Measurements from ENCODE around the gene CRYBB3. TPM values are rescaled to one million over a fixed set of nuclear protein-coding genes. Genes with fewer than 3 reads are reported as not detected.

Gene CRYBB3
- total and polyA plus RNA-seq, 10 of the 15 experiments (the other 5 are each of a cell fraction or from before 2014, with no cell fraction given), result 0.26 TPM; not detected in 9

GRCh38 chr22:25237503-25237902, 37.8 kb downstream of the CRYBB3 start:
- in situ Hi-C loops (cut with MboI), result loop anchor here (10.0 kb wide), 1 partner anchor 537 kb away; no protein-coding TSS in a partner anchor
- no peak for DNase-seq (ENCODE audit: low read depth, low spot score)
- Histone ChIP-seq H3K4me2 (ENCODE audit: control insufficient read depth, insufficient read depth) (no peak overlapping the region), H3K9me3 (replicated peaks; ENCODE audit: control insufficient read depth, insufficient read depth, low read length) (no peaks in the 10 kb centered on the region), H3K4me3 (no peak overlapping the region), H3K27ac (ENCODE audit: control insufficient read depth, insufficient read depth) (no peak overlapping the region), H2AFZ (ENCODE audit: control insufficient read depth, low read depth, low read length) (no peak overlapping the region), H3K36me3 (ENCODE audit: control insufficient read depth in 2 of 2, insufficient read depth in 2 of 2, low read length in 1 of 2) (no peaks in the 10 kb centered on the region), H3K27me3 (replicated peaks in 1 of 2; ENCODE audit: control insufficient read depth in 2 of 2, insufficient read depth in 2 of 2, low read length in 1 of 2) (no peaks in the 10 kb centered on the region), H3K79me2 (ENCODE audit: control insufficient read depth, insufficient read depth, low read length) (no peaks in the 10 kb centered on the region), H4K20me1 (ENCODE audit: control insufficient read depth, insufficient read depth) (no peaks in the 10 kb centered on the region), H3K4me1 (ENCODE audit: control insufficient read depth, insufficient read depth, low read length) (no peaks in the 10 kb centered on the region), H3K9ac (ENCODE audit: control insufficient read depth, insufficient read depth, low read length) (no peak overlapping the region)
- POLR2A ChIA-PET, result no interaction called here
- ATAC-seq, result no peak
- SMC1A ChIA-PET (ENCODE audit: uncharacterized antibody, unreplicated experiment), result no interaction called here
- no TSS peak for BruUV-seq (replicated peaks)
- intact Hi-C loops (cut with micrococcal nuclease; ENCODE audit: unreplicated experiment), result loop anchor here (2.0 to 10.0 kb wide), 3 partner anchors 97 to 537 kb away; no protein-coding TSS in a partner anchor
- WGBS (ENCODE audit: insufficient coverage, insufficient replicate concordance, low lambda C conversion rate, missing lambda C conversion rate), result 40% methylated on average over 4 of the region's 4 CpGs
- RAD21 ChIA-PET (ENCODE audit: unreplicated experiment), result interaction anchor here (0.7 kb wide), 1 partner anchor 96 kb away, joined by 3 read pairs; no protein-coding TSS in a partner anchor
- no peak for TF ChIP-seq CHD2 (IDR thresholded peaks at IDR 0.05; ENCODE audit: borderline replicate concordance, low read depth, low read length)
- no peak for TF ChIP-seq MTA3 (IDR thresholded peaks at IDR 0.05; ENCODE audit: borderline replicate concordance, low read length)
- no peak for TF ChIP-seq STAT1 (conservative IDR thresholded peaks at IDR 0.05)
- TF ChIP-seq PAX5 (IDR thresholded peaks at IDR 0.05; ENCODE audit: borderline replicate concordance, low read depth, low read length), result no peak
- TF ChIP-seq RAD51 (IDR thresholded peaks at IDR 0.05), result no peak
- no peak for TF ChIP-seq REST (IDR thresholded peaks at IDR 0.05; ENCODE audit: low read depth, low read length)
- no peak for TF ChIP-seq SP1 (IDR thresholded peaks at IDR 0.05; ENCODE audit: low read depth, low read length)
- TF ChIP-seq ZBTB33 (IDR thresholded peaks at IDR 0.05), result no peak
- no peak for TF ChIP-seq FOXK2 (IDR thresholded peaks at IDR 0.05)
- no peak for TF ChIP-seq PRDM15 (CRISPR knock-in tag; IDR thresholded peaks at IDR 0.05)
- TF ChIP-seq SREBF1 (IDR thresholded peaks at IDR 0.05; ENCODE audit: low read length), result no peak
- TF ChIP-seq ZNF207 (IDR thresholded peaks at IDR 0.05; ENCODE audit: borderline replicate concordance), result no peak
- no peak for TF ChIP-seq ZZZ3 (IDR thresholded peaks at IDR 0.05; ENCODE audit: control insufficient read depth, insufficient read length, low read depth)
- TF ChIP-seq POLR2A (IDR thresholded peaks at IDR 0.05; ENCODE audit: low read depth, low read length), result no peak
- CTCF ChIA-PET, result interaction anchor here (3.2 kb wide), 1 partner anchor 97 kb away, joined by 24 read pairs; no protein-coding TSS in a partner anchor
- FAIRE-seq, result no peak

Data from GM12878 (cell line).